IPS-NIHi7 (cell line): ENCODE results near the gene DPP6.
"Not testable (repeated sequence)": the region's sequence is repeated elsewhere in the genome, so short reads cannot be mapped to it uniquely, and the experiment has no call there.

Experiments
- DNase-seq: peaks from one replicate; pipeline ENCODE4 v3.0.0; 2012; ENCODE audit warnings: mixed read lengths; ENCODE audit errors: extremely low spot score

The DPP6 gene

GRCh38 chr7:154148791-154149516 lies 96.8 kb downstream of the DPP6 start:
- not testable (repeated sequence) for DNase-seq

GRCh38 chr7:154150656-154151055 lies 98.5 kb downstream of the DPP6 start:
- not testable (repeated sequence) for DNase-seq

GRCh38 chr7:154151306-154151705 lies 99.1 kb downstream of the DPP6 start:
- DNase-seq, result not testable (repeated sequence)

GRCh38 chr7:154155928-154156327 lies 103.7 kb downstream of the DPP6 start:
- not testable (repeated sequence) for DNase-seq

- not testable (repeated sequence) for DNase-seq
Measured at GRCh38 chr7:154162921-154163320, 110.7 kb downstream of the DPP6 start.

GRCh38 chr7:154163642-154164041 lies 111.4 kb downstream of the DPP6 start:
- not testable (repeated sequence) for DNase-seq

- no peak for DNase-seq
Measured at GRCh38 chr7:154167051-154167450, 114.9 kb downstream of the DPP6 start.

- DNase-seq, result no peak
Measured at GRCh38 chr7:154167807-154168206, 115.6 kb downstream of the DPP6 start.

GRCh38 chr7:154171422-154171821 lies 119.2 kb downstream of the DPP6 start:
- DNase-seq, result no peak

GRCh38 chr7:154172236-154172635 lies 120.0 kb downstream of the DPP6 start:
- no peak for DNase-seq

GRCh38 chr7:154177584-154177983 lies 125.4 kb downstream of the DPP6 start:
- no peak for DNase-seq

- DNase-seq, result no peak
Measured at GRCh38 chr7:154178895-154179294, 126.7 kb downstream of the DPP6 start.

- no peak for DNase-seq
Measured at GRCh38 chr7:154183482-154183881, 131.3 kb downstream of the DPP6 start.

- DNase-seq, result no peak
Measured at GRCh38 chr7:154183946-154184345, 131.7 kb downstream of the DPP6 start.

- DNase-seq, result no peak
Measured at GRCh38 chr7:154186811-154187210, 134.6 kb downstream of the DPP6 start.

- DNase-seq, result no peak
Measured at GRCh38 chr7:154188330-154188729, 136.1 kb downstream of the DPP6 start.

GRCh38 chr7:154195266-154195665 lies 143.1 kb downstream of the DPP6 start:
- no peak for DNase-seq

GRCh38 chr7:154198481-154198880 lies 146.3 kb downstream of the DPP6 start:
- no peak for DNase-seq

GRCh38 chr7:154200241-154200640 lies 148.0 kb downstream of the DPP6 start:
- no peak for DNase-seq

GRCh38 chr7:154202002-154202401 lies 149.8 kb downstream of the DPP6 start:
- DNase-seq, result no peak

- DNase-seq, result no peak
Measured at GRCh38 chr7:154204046-154204445, 151.8 kb downstream of the DPP6 start.

GRCh38 chr7:154212861-154213260 lies 160.7 kb downstream of the DPP6 start:
- no peak for DNase-seq

- no peak for DNase-seq
Measured at GRCh38 chr7:154217688-154218340, 165.6 kb downstream of the DPP6 start.
